GM12892 (cell line): Measurements from ENCODE around the gene DYNC2LI1.

Experiments used
- POLR2A ChIP-seq: IDR thresholded peaks from 2 replicates; pipeline ENCODE4 v1.6.1; 2011; ENCODE audit warnings: low read depth, low read length, control low read depth
- POLR2AphosphoS5 ChIP-seq: IDR thresholded peaks from 2 replicates; pipeline ENCODE4 v1.6.1; 2011; ENCODE audit warnings: low read depth, low read length, control low read depth

DNA sequence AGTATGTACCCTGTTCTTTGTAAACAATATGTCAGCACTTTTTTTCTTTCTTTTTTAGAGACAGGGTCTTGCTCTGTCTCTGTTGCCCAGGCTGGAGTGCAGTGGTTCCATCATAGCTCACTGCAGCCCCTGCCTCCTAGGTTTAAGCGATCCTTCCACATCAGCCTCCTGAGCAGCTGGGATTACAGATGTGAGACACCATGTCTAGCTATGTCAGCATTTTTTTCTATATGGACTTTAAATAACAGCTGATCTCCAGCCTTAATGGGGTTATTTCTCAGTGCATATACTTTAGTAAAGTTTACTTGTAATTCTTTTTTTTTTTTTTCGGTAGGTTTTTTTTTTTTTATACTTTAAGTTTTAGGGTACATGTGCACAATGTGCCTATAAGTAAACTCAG lies 38.2 kb downstream of the DYNC2LI1 start:
- TF ChIP-seq POLR2A (no peak), POLR2AphosphoS5 (no peak)
